ENCODE results near the gene DDT.
"Not testable (repeated sequence)": the region's sequence is repeated elsewhere in the genome, so short reads cannot be mapped to it uniquely, and the experiment has no call there.

Gene DDT

DNA sequence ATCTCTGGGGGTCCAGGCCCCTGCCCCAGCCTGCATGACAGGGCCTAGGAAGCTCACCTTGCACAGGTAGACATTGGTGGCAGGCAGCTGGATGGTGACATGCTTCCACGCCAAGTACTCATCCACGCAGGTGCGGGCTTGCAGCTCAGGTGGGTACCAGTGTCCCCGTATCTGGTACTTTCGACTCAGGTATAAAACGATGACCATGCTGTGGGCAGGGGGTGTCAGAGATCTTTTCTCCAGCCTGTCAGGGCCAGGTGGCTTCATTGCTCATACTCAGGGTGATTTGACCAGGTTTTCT is 32.6 kb upstream of the DDT start:
- no peaks in the 10 kb centered on the region for H3K4me1 ChIP-seq (ENCODE audit: control insufficient read depth, insufficient read depth, low read length, unreplicated experiment)
- H3K27me3 ChIP-seq (ENCODE audit: insufficient read depth, low read length), result no peaks in the 10 kb centered on the region
- H3K4me3 ChIP-seq (ENCODE audit: low read depth, low read length), result no peak overlapping the region
- H3K27ac ChIP-seq (ENCODE audit: low read depth, low read length), result no peak overlapping the region
- H3K79me2 ChIP-seq (ENCODE audit: control insufficient read depth, insufficient read depth, low read length, unreplicated experiment), result peaks cover 5% of the 10 kb centered on the region
- no peaks in the 10 kb centered on the region for H3K36me3 ChIP-seq (ENCODE audit: insufficient read depth, low read length)
- H2AFZ ChIP-seq (ENCODE audit: low read length, unreplicated experiment), result no peak overlapping the region

DNA sequence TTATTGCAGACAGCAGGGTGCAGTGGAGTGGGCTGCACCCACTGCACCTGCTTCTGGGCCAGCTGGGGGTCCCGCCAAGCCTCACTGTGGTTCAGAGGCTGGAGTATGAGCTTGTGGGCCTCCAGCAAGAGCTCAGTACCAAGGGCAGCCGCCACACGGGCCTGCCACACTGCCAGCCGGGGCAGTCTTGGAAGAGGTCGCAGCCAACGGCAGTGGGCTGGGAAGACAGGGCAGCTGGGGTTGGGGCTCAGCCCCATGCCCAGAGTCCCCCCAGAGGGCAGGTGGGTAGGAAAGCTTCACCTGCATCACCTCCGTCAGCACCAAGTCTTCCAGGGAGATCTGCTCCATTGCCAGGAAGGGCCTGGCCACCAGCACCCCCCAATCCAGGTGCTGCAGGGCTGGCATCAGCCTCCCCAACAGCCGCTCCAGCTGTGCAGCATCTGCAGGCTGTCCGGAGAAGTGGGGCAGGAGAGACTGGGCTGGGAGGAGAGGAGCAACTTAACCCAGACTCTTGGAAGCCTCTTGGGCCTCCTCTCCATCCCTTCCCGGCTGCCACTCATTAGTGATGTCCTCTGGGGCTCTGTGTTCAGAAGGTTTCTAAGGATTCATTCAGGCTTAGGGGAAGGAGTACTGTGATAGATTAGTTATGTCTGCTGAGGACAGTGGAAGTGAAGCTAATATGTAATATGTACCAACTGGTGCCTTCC is 32.1 kb upstream of the DDT start:
- H3K79me2 ChIP-seq (ENCODE audit: control insufficient read depth, insufficient read depth, low read length, unreplicated experiment), result peaks cover under 1% of the 10 kb centered on the region
- H3K36me3 ChIP-seq (ENCODE audit: insufficient read depth, low read length), result no peaks in the 10 kb centered on the region
- H3K4me1 ChIP-seq (ENCODE audit: control insufficient read depth, insufficient read depth, low read length, unreplicated experiment), result no peaks in the 10 kb centered on the region
- H3K4me3 ChIP-seq (ENCODE audit: low read depth, low read length), result no peak overlapping the region
- no peaks in the 10 kb centered on the region for H3K27me3 ChIP-seq (ENCODE audit: insufficient read depth, low read length)
- no peak overlapping the region for H2AFZ ChIP-seq (ENCODE audit: low read length, unreplicated experiment)
- H3K27ac ChIP-seq (ENCODE audit: low read depth, low read length), result no peak overlapping the region

DNA sequence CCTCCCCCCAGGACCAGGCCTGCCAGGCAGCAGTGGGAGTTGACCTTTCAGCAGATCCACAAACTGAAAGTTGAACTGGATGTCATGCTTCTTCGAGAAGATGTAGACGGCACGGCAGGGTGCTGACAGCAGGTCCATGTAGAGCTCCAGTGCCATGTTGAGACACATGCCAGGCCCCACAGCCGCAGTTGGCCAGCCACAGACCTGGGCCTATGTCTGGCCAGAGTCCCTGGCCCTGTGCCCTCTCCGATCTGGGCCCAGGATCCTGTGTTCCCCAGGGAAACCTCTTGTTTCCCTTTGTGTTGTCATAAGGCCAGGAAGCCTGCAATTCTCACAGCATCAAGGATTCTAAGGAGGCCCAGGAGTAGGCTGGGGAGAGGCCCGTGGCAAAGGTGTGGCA is 31.0 kb upstream of the DDT start, which contains the start of gene GSTT4:
Gene GSTT4, minus strand, starts transcription at position 253 of the 400 bp plus-strand sequence. Its CDS starts 97 bp downstream, at position 156.
- Histone ChIP-seq H3K79me2 (ENCODE audit: control insufficient read depth, insufficient read depth, low read length, unreplicated experiment) (no peaks in the 10 kb centered on the region), H2AFZ (ENCODE audit: low read length, unreplicated experiment) (no peak within 1 kb of the TSS), H3K27ac (ENCODE audit: low read depth, low read length) (no peak within 1 kb of the TSS), H3K4me1 (ENCODE audit: control insufficient read depth, insufficient read depth, low read length, unreplicated experiment) (no peaks in the 10 kb centered on the region), H3K4me3 (ENCODE audit: low read depth, low read length) (no peak within 1 kb of the TSS), H3K36me3 (ENCODE audit: insufficient read depth, low read length) (no peaks in the 10 kb centered on the region), H3K27me3 (ENCODE audit: insufficient read depth, low read length) (no peaks in the 10 kb centered on the region)

DNA sequence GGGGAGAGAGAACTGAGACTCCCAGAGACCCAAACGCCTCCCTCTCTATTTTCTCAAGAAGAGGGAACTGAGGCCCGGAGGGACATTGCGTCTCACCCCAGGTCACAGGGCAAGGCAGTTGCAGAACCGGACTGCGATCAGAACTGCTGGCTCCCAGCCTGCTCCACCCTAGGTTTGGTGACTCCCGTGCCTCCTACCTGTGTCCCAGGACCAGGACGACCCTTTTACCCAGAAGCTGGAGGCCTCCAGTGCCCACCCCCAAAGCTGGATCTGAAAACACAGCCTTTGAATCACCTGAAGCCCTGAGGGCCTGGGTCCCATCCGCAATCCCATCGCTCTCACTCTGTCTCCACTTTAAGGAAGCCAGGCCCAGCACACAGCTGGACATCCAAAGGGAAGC is 29.6 kb upstream of the DDT start:
- H3K36me3 ChIP-seq (ENCODE audit: insufficient read depth, low read length), result no peaks in the 10 kb centered on the region
- no peaks in the 10 kb centered on the region for H3K4me1 ChIP-seq (ENCODE audit: control insufficient read depth, insufficient read depth, low read length, unreplicated experiment)
- no peaks in the 10 kb centered on the region for H3K27me3 ChIP-seq (ENCODE audit: insufficient read depth, low read length)
- no peak overlapping the region for H3K4me3 ChIP-seq (ENCODE audit: low read depth, low read length)
- no peak overlapping the region for H3K27ac ChIP-seq (ENCODE audit: low read depth, low read length)
- H2AFZ ChIP-seq (ENCODE audit: low read length, unreplicated experiment), result no peak overlapping the region
- H3K79me2 ChIP-seq (ENCODE audit: control insufficient read depth, insufficient read depth, low read length, unreplicated experiment), result no peaks in the 10 kb centered on the region

DNA sequence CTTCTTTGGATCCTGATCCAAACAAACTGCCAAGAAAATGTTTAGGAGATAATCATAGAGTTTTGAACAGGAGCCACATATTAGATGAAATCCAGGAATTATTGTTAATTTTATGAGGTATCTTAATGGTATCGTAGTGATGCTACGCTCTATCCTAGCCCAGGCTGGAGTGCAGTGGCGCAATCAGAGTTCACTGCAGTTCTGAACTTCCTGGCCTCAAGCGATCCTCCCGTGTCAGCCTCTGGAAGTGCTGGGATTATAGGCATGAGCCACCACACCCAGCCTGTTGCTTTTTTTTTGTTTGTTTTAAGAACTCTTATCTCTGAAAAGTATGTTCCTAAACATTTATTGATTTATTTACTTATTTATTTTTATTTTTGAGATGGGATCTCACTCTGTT is 28.6 kb upstream of the DDT start:
- Histone ChIP-seq H3K36me3 (ENCODE audit: insufficient read depth, low read length) (no peaks in the 10 kb centered on the region), H3K4me3 (ENCODE audit: low read depth, low read length) (no peak overlapping the region), H3K27me3 (ENCODE audit: insufficient read depth, low read length) (no peaks in the 10 kb centered on the region), H3K79me2 (ENCODE audit: control insufficient read depth, insufficient read depth, low read length, unreplicated experiment) (no peaks in the 10 kb centered on the region), H3K27ac (ENCODE audit: low read depth, low read length) (no peak overlapping the region), H3K4me1 (ENCODE audit: control insufficient read depth, insufficient read depth, low read length, unreplicated experiment) (no peaks in the 10 kb centered on the region), H2AFZ (ENCODE audit: low read length, unreplicated experiment) (no peak overlapping the region)

DNA sequence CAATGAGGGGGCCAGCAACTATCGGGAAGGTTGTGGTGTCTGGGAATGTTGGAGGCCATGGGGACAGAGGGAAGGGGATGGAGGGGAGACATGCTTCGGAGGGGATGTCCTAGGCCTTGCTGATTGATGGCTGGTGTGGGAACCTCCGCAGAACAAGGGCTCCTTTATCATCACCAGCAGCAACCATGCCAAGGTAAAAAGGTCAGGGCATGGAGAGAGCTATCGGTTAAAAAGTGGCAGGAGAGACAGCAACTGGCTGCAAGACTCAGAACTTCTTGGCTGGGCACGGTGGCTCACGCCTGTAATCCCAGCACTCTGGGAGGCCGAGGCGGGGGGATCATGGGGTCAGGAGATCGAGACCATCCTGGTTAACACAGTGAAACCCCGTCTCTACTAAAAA is 28.0 kb upstream of the DDT start:
- no peaks in the 10 kb centered on the region for H3K4me1 ChIP-seq (ENCODE audit: control insufficient read depth, insufficient read depth, low read length, unreplicated experiment)
- H2AFZ ChIP-seq (ENCODE audit: low read length, unreplicated experiment), result no peak overlapping the region
- no peaks in the 10 kb centered on the region for H3K27me3 ChIP-seq (ENCODE audit: insufficient read depth, low read length)
- no peak overlapping the region for H3K4me3 ChIP-seq (ENCODE audit: low read depth, low read length)
- H3K79me2 ChIP-seq (ENCODE audit: control insufficient read depth, insufficient read depth, low read length, unreplicated experiment), result no peaks in the 10 kb centered on the region
- no peaks in the 10 kb centered on the region for H3K36me3 ChIP-seq (ENCODE audit: insufficient read depth, low read length)
- H3K27ac ChIP-seq (ENCODE audit: low read depth, low read length), result no peak overlapping the region

DNA sequence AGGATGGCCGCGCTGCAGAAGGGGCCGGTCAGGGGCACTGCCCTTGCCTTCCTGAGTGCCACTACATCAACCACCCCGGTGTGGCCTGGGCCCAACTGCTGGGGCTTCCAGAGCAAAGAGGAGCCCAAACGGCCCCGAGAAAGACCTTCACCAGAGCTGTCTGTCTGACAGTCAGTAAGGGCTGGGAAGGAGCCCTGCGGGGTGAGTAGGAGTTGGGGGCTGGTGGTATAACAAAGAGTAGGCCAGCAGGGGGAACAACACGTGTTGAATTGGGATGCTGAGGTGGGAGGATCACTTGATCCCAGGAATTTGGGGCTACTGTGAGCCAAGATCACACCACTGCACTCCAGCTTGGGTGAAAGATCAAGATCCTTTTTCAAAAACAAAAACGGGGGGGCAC is 27.1 kb upstream of the DDT start:
- Histone ChIP-seq H2AFZ (ENCODE audit: low read length, unreplicated experiment) (no peak overlapping the region), H3K4me3 (ENCODE audit: low read depth, low read length) (no peak overlapping the region), H3K4me1 (ENCODE audit: control insufficient read depth, insufficient read depth, low read length, unreplicated experiment) (no peaks in the 10 kb centered on the region), H3K27ac (ENCODE audit: low read depth, low read length) (no peak overlapping the region), H3K27me3 (ENCODE audit: insufficient read depth, low read length) (no peaks in the 10 kb centered on the region), H3K36me3 (ENCODE audit: insufficient read depth, low read length) (no peaks in the 10 kb centered on the region), H3K79me2 (ENCODE audit: control insufficient read depth, insufficient read depth, low read length, unreplicated experiment) (no peaks in the 10 kb centered on the region)

DNA sequence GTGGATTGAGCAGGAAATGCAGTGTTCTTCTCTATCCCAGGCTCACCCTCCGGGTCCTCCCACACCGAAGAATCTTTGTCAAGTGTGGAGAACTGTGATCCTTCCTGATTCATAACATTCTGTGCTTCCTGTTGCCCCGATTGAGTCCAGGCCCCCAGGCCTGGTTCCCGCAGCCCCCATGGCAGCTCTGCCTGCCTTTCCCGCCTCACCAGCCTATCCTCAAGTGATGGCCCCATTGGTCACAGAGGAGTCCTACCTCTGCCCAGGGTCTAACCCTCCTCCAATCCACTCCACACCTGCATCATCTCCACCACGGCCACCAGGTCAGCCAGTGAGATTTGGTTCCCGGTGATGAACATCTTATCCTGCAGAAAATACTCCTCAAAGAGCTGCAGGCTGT is 25.5 kb upstream of the DDT start:
- H2AFZ ChIP-seq (ENCODE audit: low read length, unreplicated experiment); H3K4me1 ChIP-seq (ENCODE audit: control insufficient read depth, insufficient read depth, low read length, unreplicated experiment); H3K27me3 ChIP-seq (ENCODE audit: insufficient read depth, low read length); H3K4me3 ChIP-seq (ENCODE audit: low read depth, low read length); H3K36me3 ChIP-seq (ENCODE audit: insufficient read depth, low read length); H3K27ac ChIP-seq (ENCODE audit: low read depth, low read length); H3K79me2 ChIP-seq (ENCODE audit: control insufficient read depth, insufficient read depth, low read length, unreplicated experiment): not testable (repeated sequence)

DNA sequence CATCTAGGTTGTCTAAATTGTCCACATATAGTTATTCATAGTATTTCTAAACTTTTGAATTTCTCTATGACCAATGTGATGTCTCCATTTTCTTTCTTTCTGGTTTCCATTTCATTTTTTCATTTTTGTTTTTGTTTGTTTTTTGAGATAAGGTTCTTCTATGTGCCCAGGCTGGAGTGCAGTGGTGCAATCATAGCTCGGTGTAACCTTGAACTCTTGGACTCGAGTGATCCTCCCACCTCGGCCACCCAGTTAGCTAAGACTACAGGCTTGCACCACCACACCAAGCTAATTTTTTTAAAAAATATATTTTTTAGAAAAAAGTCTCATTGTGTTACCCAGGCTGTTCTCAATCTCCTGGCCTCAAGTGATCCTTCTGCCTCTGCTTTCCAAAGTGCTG is 22.9 kb upstream of the DDT start:
- no peaks in the 10 kb centered on the region for H3K27me3 ChIP-seq (ENCODE audit: insufficient read depth, low read length)
- no peaks in the 10 kb centered on the region for H3K36me3 ChIP-seq (ENCODE audit: insufficient read depth, low read length)
- no peak overlapping the region for H3K27ac ChIP-seq (ENCODE audit: low read depth, low read length)
- H3K79me2 ChIP-seq (ENCODE audit: control insufficient read depth, insufficient read depth, low read length, unreplicated experiment), result no peaks in the 10 kb centered on the region
- H3K4me3 ChIP-seq (ENCODE audit: low read depth, low read length), result no peak overlapping the region
- no peak overlapping the region for H2AFZ ChIP-seq (ENCODE audit: low read length, unreplicated experiment)
- no peaks in the 10 kb centered on the region for H3K4me1 ChIP-seq (ENCODE audit: control insufficient read depth, insufficient read depth, low read length, unreplicated experiment)

DNA sequence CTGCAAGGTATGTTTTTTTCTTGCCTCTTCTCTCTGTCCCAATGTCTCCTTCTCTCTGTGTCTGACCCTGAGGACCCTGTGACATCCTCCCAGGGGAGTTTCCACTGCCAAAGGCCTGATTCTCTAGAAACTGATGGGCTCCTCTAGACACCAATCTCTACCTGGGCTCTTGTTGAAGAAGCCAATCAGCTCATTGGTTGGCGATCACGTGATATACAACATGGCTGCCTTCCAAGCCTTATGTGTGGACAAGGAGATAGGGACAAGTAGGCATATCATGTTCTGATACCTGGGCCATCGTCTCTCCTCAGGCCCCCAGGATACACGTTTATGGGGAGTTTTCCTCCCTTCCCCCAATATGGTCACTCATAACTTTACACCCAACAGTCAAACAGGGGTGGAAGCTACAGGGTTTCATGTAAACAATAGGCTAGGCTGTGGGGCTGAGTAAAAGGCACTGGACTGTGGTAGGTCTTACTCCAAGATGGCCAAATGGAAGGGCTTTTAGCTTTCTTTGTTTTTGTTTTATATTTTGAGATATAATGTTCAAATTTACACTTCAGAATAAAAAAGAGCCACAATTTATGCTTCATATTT is 19.4 kb upstream of the DDT start:
- not testable (repeated sequence) for H3K36me3 ChIP-seq (ENCODE audit: insufficient read depth, low read length); H2AFZ ChIP-seq (ENCODE audit: low read length, unreplicated experiment); H3K4me1 ChIP-seq (ENCODE audit: control insufficient read depth, insufficient read depth, low read length, unreplicated experiment)

DNA sequence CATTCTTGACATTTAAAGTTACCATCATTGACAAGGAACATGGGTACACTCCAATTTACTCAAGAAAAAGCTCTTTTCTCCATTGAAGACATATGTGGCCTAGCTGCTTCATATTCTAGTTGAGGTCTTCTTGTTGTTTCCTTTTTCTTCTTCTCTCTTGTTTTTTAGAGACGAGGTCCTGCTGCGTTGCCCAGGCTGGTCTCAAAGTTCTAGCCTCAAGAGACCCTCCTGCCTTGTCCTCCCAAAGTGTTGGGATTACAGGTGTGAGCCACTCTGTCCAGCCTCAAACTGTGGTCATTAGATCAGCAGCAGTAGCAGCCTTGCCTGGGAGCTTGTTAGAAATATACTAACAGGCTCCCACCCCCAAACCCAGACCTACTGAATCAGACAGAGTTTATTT is 18.8 kb upstream of the DDT start:
- not testable (repeated sequence) for H3K4me1 ChIP-seq (ENCODE audit: control insufficient read depth, insufficient read depth, low read length, unreplicated experiment); H3K27me3 ChIP-seq (ENCODE audit: insufficient read depth, low read length); H3K79me2 ChIP-seq (ENCODE audit: control insufficient read depth, insufficient read depth, low read length, unreplicated experiment); H3K4me3 ChIP-seq (ENCODE audit: low read depth, low read length); H3K27ac ChIP-seq (ENCODE audit: low read depth, low read length); H3K36me3 ChIP-seq (ENCODE audit: insufficient read depth, low read length); H2AFZ ChIP-seq (ENCODE audit: low read length, unreplicated experiment)

More for the DNA sequence above, 19.4 kb upstream of the DDT start:
- not testable (repeated sequence) for H3K27ac ChIP-seq (ENCODE audit: low read depth, low read length); H3K27me3 ChIP-seq (ENCODE audit: insufficient read depth, low read length); H3K4me3 ChIP-seq (ENCODE audit: low read depth, low read length); H3K79me2 ChIP-seq (ENCODE audit: control insufficient read depth, insufficient read depth, low read length, unreplicated experiment)
